Mononuclear cell (primary cell): ENCODE data around the gene KCNAB2. TPM values are rescaled to one million over a fixed set of nuclear protein-coding genes. Genes with fewer than 3 reads are reported as not detected.

Source experiments
- H3K27me3 ChIP-seq: 2 replicates; pipeline ENCODE4 v1.6.0; 2011; ENCODE audit warnings: low read length, control low read depth; ENCODE audit not compliant: insufficient read depth
- H3K4me1 ChIP-seq: 2 replicates; pipeline ENCODE4 v1.5.1; 2011; ENCODE audit warnings: mild to moderate bottlenecking, low read length, control low read depth; ENCODE audit not compliant: insufficient read depth
- H3K4me3 ChIP-seq: 2 replicates; pipeline ENCODE4 v1.5.1; 2011; ENCODE audit warnings: mild to moderate bottlenecking, low read length, moderate library complexity
- H3K9me3 ChIP-seq: 2 replicates; pipeline ENCODE4 v1.5.1; 2011; ENCODE audit warnings: low read depth, mild to moderate bottlenecking, control low read depth, low read length
- total RNA-seq: library from RNA; depleted of rRNA; stranded (reverse); fragments of >200 nt; gene quantifications from one replicate; pipeline ENCODE4 v1.2.3, GENCODE V29; 2012

Gene KCNAB2
- total RNA-seq, 1 donor: 66.3 TPM

DNA sequence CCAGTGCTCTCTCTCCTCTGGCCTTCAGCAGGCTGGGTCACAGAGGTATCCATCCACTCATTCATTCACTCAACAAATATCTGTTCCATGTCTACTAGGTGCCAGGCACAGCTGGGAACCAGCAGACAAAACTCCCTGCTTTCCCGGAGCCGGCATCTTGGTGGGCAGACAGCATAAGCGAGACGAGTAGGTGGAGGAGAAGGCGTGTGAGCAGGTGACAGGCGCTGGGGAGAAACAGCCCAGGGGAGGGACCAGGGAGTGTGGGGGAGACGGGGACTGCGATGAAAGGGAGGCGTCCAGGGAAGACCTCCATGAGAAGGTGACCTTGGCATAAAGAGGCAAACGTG is 11.0 kb upstream of the KCNAB2 start:
- no peaks in the 10 kb centered on the region for H3K9me3 ChIP-seq
- no peaks in the 10 kb centered on the region for H3K27me3 ChIP-seq
- H3K4me1 ChIP-seq: peaks cover 74% of the 10 kb centered on the region

DNA sequence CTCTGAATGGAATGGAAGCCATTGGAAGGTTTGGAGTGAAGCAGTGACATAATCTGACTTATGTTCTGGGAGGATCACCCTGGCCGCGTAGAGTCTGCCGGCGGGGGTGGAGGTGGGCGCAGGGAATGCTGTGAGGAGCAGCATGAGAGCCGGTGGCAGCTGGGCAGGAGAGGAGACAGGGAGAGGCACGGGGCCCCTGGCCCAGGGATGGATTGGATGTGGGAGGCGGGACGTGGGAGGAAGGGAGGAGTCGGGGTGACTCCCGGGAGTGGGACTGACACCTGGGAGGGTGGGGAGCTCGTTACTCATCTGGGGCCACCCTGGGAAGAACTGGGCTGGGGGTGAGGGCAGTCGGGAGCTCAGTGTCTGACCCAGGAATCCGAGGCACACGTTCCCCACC is 10.4 kb upstream of the KCNAB2 start:
- peaks cover 68% of the 10 kb centered on the region for H3K4me1 ChIP-seq
- H3K27me3 ChIP-seq: no peaks in the 10 kb centered on the region
- no peaks in the 10 kb centered on the region for H3K9me3 ChIP-seq
- no peak overlapping the region for H3K4me3 ChIP-seq

More for the DNA sequence above, 11.0 kb upstream of the KCNAB2 start:
- H3K4me3 ChIP-seq: no peak overlapping the region

DNA sequence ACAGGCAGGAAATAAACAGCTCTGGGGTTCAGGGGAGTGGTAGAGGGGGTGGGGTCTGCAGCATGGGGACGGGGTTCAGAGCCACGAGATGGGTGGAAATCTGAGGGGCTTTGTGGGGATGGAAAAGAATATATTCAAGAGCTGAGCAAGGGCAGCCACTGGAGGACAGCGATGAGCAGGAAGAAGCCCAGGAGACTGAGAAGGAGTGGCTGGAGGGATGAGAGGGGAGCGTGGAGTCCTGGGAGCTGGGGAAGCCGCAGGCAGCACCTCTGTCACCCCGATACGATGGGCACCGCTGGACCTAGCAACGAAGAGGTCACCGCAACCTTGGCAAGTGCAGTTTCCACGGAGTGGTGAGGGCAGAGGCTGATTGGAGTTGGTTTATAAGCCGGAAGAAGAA is 10.0 kb upstream of the KCNAB2 start:
- Histone ChIP-seq H3K4me3 (no peak overlapping the region), H3K9me3 (no peaks in the 10 kb centered on the region), H3K27me3 (no peaks in the 10 kb centered on the region), H3K4me1 (peaks cover 66% of the 10 kb centered on the region)

DNA sequence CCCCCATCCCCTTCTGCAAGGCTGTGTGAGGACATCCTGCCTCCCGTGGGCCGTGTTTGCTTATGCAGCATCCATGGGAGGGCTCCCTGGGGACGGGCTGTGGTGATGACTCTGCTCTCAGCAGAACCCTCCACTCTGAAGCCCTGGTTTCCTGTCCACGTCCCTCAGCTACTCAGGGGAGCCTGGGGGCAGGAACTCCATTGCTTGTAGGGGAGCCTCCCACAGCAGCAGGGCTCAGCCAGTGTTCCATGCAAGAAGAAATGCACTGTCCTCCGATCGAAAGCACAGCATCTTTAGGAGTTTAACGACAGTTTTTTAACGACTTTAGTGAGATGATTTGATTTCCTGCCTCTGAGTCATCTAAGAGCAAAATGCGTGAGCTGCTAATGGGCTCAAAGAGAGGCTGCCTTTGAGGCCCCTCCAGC is 8.3 kb upstream of the KCNAB2 start:
- no peaks in the 10 kb centered on the region for H3K27me3 ChIP-seq
- peaks cover 50% of the 10 kb centered on the region for H3K4me1 ChIP-seq
- no peaks in the 10 kb centered on the region for H3K9me3 ChIP-seq
- H3K4me3 ChIP-seq: no peak overlapping the region

DNA sequence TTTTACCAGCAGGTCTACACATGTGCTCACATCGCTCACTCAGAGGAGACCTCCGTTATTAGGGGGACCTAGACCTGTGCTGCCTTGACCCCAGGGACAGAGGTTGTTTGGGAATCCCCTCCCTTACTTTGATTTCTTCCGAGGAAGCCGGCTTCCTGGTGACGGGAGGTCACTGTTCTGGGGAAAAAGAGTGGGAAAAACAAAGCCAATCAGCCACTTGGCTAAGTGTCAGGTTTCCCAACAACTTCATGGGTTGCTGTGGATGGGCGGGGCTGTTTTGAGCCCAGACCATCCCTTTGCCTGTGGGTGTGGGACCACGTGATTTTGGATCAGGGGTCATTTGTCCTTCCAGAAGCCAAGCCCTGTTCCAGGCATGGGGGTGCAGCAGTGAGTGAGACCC is 7.1 kb upstream of the KCNAB2 start:
- no peak overlapping the region for H3K4me3 ChIP-seq
- peaks cover 38% of the 10 kb centered on the region for H3K4me1 ChIP-seq
- no peaks in the 10 kb centered on the region for H3K27me3 ChIP-seq
- H3K9me3 ChIP-seq: no peaks in the 10 kb centered on the region

DNA sequence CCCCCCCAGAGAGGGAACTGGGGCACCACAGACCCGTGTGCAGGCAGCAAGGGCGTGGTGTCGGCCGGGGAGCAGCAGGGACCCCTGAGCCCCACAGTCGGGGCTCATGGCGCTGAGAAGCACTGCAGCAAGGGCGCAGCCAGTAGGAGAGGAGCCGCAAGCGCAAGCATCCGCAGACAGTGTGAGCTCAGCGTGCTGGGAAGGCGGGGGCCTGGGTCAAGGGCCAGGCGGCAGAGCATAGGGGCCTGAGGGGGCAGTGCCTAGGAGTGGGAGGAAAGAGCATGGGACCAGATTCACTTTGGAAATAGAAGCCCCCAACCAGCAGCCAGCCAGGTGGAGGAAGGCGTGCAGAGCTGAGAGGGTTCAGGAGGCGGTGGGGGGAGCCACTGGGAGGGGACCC is 6.7 kb upstream of the KCNAB2 start:
- no peaks in the 10 kb centered on the region for H3K9me3 ChIP-seq
- H3K4me1 ChIP-seq: peaks cover 35% of the 10 kb centered on the region
- H3K4me3 ChIP-seq: no peak overlapping the region
- no peaks in the 10 kb centered on the region for H3K27me3 ChIP-seq

DNA sequence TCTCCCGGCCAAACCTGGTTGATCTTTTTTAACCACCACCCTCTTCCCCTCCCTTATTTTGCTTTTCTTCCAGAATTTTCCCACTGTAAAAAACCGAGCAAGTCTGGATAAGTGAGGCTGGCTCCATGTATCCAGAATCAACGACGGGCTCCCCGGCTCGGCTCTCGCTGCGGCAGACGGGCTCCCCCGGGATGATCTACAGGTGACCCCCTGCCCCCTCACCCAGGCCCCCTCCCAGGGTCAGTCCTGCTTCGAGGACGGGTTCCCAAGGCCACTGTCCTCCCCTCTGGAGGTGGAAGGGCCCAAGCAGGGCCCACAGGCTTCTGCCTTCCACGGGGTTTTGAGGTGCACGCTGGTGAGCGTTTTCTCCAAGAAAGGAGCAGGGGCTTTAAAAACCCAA is 5.2 kb upstream of the KCNAB2 start:
- Histone ChIP-seq H3K9me3 (no peaks in the 10 kb centered on the region), H3K27me3 (no peaks in the 10 kb centered on the region), H3K4me3 (no peak overlapping the region), H3K4me1 (peaks cover 27% of the 10 kb centered on the region)

DNA sequence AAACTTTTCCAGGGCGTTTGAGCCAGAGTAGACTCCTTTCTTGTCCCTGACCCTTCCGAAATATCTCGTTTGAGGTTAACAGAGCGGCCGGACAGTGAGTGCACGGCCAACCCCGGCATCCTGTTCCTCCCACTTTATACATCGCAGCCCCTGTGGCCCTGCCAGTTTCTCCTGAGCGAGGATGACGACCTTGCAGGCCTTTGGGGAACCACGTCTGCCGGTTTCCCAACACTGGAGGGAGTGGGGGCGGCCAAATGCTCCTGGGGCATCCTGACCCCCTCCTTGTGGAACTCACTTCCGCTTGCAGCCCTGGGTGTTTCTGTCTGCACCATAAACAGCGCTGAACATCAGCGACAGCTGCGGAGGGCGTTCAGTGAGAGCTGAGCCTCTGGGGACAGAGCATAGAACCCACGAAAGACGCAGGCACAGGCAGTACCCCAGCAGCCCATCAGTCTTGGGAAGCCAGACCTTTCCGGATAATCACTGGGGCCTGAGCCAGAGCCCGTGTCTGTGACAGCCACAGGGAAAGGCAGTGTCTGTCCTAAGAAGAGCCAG is 4.8 kb upstream of the KCNAB2 start:
- H3K9me3 ChIP-seq: no peaks in the 10 kb centered on the region
- peaks cover 27% of the 10 kb centered on the region for H3K4me1 ChIP-seq
- no peaks in the 10 kb centered on the region for H3K27me3 ChIP-seq
- no peak overlapping the region for H3K4me3 ChIP-seq

DNA sequence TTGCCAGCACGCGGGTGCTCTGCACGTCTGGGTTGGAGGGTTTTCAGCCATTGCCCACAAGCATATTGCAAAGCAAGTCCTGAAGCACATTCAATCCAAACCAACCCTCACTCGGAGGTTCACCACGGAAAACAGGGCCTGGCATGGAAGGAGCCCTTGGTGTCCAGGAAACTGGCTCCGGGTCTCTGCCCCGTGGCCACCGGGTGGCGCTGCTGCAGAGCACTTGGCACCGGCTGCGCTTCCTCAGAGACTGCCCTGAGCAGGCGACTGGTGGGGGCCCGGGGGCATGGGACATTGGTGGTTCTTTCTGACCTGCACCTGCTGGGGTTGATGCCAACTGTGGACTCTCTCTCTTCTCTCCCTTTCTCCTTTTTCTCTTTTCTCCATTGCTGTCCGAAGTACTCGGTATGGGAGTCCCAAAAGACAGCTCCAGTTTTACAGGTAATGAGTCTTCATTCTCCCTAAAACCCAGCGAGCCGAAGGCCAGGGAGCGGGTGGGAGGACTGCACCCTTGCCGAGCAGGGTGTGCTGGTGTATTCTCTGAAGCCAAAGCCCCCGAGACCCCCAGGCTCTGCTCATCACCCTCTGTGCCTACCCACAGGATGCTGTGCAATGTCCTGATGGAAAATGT is 4.1 kb upstream of the KCNAB2 start:
- Histone ChIP-seq H3K4me1 (peaks cover 25% of the 10 kb centered on the region), H3K27me3 (no peaks in the 10 kb centered on the region), H3K9me3 (no peaks in the 10 kb centered on the region), H3K4me3 (no peak overlapping the region)

DNA sequence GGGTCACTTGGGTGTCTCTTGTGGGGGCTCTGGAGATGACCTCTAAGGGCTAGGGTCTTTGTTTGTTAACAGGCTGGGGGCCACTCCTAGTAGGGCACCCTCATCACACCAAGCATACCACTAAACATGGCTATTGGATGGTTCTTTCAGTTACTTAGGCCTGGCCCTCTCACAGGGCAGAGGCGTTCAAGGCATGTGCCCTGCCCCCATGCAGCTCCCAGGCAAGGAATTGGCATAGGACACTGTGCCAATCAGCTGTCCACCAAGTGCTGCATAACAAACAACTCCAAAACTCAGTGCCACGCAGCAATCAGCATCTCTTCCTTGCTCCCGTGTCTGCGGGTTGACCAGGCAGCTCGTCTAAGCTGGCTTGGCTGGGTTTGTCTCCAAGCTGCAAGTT is 2.1 kb upstream of the KCNAB2 start:
- no peak overlapping the region for H3K4me3 ChIP-seq

DNA sequence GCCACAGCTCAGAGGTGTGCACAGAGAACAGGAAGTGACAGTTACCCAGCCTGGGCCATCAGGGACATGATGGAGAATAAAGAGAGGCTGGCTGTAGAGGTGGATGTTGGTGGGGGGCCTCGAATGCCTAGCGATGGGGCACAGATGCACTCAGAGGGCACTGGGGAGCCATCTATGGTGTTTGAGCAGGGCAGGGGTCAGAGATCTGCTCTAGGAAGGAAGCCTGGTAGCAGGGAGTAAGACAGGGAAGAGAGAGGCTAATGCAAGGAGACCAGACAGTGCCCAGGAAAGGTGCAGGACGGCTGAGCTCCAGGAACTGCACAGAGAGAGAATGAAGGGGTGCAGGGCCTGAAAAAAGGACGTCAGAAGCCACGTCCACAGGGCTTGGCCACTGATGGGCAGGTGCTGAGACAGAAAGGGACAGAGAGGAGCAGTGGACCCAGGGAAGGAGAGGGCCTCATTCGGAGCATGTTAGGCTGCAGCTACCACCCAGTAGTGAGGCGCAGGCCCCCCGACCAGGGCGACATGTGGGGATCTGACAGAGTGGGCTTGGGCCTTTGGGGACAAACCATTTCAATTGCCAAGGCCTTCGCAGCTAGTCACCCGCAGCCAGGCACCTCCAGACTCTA is 1.1 kb upstream of the KCNAB2 start:
- H3K4me3 ChIP-seq: no peak overlapping the region
- H3K4me1 ChIP-seq: no peaks in the 10 kb centered on the region
- H3K9me3 ChIP-seq: no peaks in the 10 kb centered on the region
- H3K27me3 ChIP-seq: no peaks in the 10 kb centered on the region

More for the DNA sequence above, 2.1 kb upstream of the KCNAB2 start:
- Histone ChIP-seq H3K27me3 (no peaks in the 10 kb centered on the region), H3K4me1 (peaks cover 6% of the 10 kb centered on the region), H3K9me3 (no peaks in the 10 kb centered on the region)

DNA sequence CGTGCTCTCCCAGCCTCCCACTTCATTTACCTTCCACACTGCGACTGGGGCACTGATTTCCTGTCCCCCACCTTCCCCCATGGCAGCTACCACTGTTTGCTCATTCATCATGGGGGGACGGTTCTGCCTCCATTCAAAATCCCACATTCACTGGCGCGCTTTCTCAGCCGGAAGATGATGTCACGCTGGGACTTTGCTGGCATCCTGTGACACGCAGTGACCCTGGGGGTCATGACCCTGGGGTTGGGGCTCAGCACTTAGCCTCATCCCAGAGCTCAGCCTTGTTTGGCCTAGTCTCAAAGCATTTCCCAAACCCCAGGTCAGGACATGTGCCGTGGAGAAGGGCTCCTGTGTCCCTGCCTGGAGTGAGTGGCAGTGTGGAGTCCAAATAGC is 582 bp upstream of the KCNAB2 start:
- H3K4me3 ChIP-seq: no peak overlapping the region
- H3K4me1 ChIP-seq: no peaks in the 10 kb centered on the region
- H3K9me3 ChIP-seq: no peaks in the 10 kb centered on the region
- H3K27me3 ChIP-seq: no peaks in the 10 kb centered on the region

DNA sequence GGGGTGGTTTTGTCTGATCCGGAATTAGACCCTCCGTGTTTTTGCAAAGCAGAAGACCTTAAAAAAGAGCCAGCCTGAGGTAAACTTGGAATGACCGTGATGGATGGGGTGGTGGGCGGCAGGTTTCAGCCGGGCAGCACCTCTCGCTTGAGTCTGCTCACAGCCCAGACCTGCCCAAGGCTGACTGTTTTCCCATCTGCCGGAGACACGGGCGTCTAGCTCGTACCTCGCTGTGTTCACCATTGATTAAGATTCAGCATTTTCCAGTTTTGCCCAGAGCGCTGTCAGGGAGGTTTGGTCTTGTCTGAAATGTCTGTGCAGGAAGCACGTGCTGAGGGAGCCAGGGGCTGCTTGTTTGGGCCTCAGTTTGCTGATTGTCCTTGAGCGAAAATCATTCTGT is 591 bp downstream of the KCNAB2 start:
- Histone ChIP-seq H3K9me3 (no peaks in the 10 kb centered on the region), H3K27me3 (no peaks in the 10 kb centered on the region), H3K4me1 (no peaks in the 10 kb centered on the region), H3K4me3 (no peak overlapping the region)

DNA sequence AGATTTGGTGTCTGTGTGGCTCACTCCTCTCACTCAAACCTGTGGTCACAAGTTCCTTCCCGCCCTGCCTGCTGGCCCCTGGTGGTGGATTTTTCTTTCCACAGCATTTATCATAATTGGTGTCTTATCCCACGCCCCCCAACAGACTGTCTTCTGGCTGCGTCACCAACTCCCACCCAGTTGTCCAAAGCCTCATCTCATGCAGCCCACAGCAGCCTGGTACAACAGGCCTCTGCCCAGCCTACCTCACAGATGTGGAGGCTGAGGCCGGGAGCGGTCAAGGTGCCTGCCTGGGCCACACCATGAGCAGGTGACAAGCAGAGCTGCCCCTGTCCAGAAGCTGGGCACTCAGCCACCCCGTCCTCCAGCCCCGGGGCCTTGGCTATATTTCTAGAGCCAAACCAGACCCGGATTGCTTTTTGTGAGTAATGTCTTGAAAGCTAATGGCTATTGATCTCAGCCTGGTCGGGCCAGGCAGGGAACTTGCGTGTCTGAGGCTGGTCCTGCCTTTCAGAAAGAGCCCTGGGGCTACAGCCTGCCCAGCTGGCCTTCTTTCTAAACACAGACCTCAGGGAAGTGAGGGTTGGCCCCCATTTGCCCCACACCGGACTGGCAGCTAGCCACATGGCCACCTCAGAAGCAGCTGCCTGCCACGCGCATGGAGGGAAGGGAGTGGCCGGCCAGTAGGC is 2.6 kb downstream of the KCNAB2 start:
- Histone ChIP-seq H3K9me3 (no peaks in the 10 kb centered on the region), H3K4me1 (no peaks in the 10 kb centered on the region), H3K27me3 (no peaks in the 10 kb centered on the region), H3K4me3 (no peak overlapping the region)

DNA sequence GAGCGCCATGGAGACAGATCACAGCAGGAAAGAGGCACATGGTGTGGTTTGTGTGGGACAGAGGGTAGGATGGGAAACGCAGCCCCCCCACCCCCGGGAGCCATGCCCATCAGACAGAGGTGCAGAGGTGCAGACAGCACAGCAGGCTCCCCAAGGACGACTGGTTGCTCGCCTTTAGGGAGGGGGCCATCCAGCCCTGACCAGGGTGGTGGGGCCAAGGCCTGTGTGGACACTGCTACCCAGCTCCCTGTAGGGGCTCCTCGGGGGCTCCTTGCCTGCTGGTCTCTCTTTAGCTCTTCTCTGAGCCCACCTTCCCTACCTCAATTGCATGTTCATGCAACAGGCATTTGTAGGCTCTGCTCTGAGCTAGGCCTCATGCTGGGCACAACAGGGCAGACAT is 3.7 kb downstream of the KCNAB2 start:
- no peaks in the 10 kb centered on the region for H3K27me3 ChIP-seq

More for the DNA sequence above, 3.7 kb downstream of the KCNAB2 start:
- Histone ChIP-seq H3K4me1 (peaks cover 6% of the 10 kb centered on the region), H3K9me3 (no peaks in the 10 kb centered on the region), H3K4me3 (no peak overlapping the region)
